WTC11 (cell line): ENCODE measurements around the gene SMOC2. TPM values are rescaled to one million over a fixed set of nuclear protein-coding genes. Genes with fewer than 3 reads are reported as not detected.
A peak's percentile ranks its signal among the peaks of the same experiment; 100 is the strongest.

Experiments used
- ATAC-seq: fragments of 200-7000 bp; cut with Tn5 transposase; 2 replicates; pipeline ENCODE4 v1.10.0; 2021; ENCODE audit warnings: mild to moderate bottlenecking, moderate library complexity
- CTCF ChIA-PET: fragments of 300-600 bp; sonication (Branson Sonifier 250); formaldehyde crosslinking; loops from one replicate; lab custom pipeline; 2021; ENCODE audit warnings: antibody characterized with exemption; lab: Charles Lee
- POLR2A ChIA-PET: fragments of 350-600 bp; sonication (Branson Sonifier 250); formaldehyde crosslinking; loops from one replicate; lab custom pipeline; 2021; ENCODE audit warnings: antibody characterized with exemption; lab: Charles Lee
- DNase-seq: peaks from one replicate; pipeline ENCODE4 v3.0.0; 2021; ENCODE audit warnings: low spot score
- H3K27ac Mint-ChIP-seq: 2 replicates; pipeline ENCODE4 v1.8.0; 2021; ENCODE audit warnings: mixed read lengths
- H3K27me3 Mint-ChIP-seq: 2 replicates; pipeline ENCODE4 v1.8.0; 2021; ENCODE audit warnings: low read depth, mild to moderate bottlenecking, moderate library complexity, mixed read lengths
- H3K36me3 Mint-ChIP-seq: 2 replicates; pipeline ENCODE4 v1.8.0; 2021; ENCODE audit warnings: mixed read lengths
- H3K4me1 Mint-ChIP-seq: 2 replicates; pipeline ENCODE4 v1.8.0; 2022; ENCODE audit warnings: mixed read lengths
- H3K4me3 Mint-ChIP-seq: 2 replicates; pipeline ENCODE4 v1.8.0; 2021; ENCODE audit warnings: mild to moderate bottlenecking, moderate library complexity, mixed read lengths
- H3K9me3 Mint-ChIP-seq: 2 replicates; pipeline ENCODE4 v1.8.0; 2021; ENCODE audit warnings: mixed read lengths
- E2F5 ChIP-seq: sonication (generic); formaldehyde crosslinking; IDR thresholded peaks from 2 replicates; pipeline ENCODE4 v1.8.1; 2022; ENCODE audit warnings: mild to moderate bottlenecking, moderate library complexity, missing genetic modification reagents
- ELF4 ChIP-seq: sonication (generic); formaldehyde crosslinking; IDR thresholded peaks from 2 replicates; pipeline ENCODE4 v1.8.1; 2022; ENCODE audit warnings: low read depth, mild to moderate bottlenecking, moderate library complexity, missing genetic modification reagents
- EMX1 ChIP-seq: fragments of 250-450 bp; sonication (Bioruptor Pico); IDR thresholded peaks from 2 replicates; pipeline ENCODE4 v1.8.0; 2021; ENCODE audit warnings: mild to moderate bottlenecking
- GRHL2 ChIP-seq: fragments of 250-450 bp; sonication (Bioruptor Pico); IDR thresholded peaks from 2 replicates; pipeline ENCODE4 v1.8.0; 2022; ENCODE audit warnings: mild to moderate bottlenecking, moderate library complexity; ENCODE audit not compliant: insufficient replicate concordance, severe bottlenecking
- HMGXB4 ChIP-seq: sonication (generic); formaldehyde crosslinking; IDR thresholded peaks from 2 replicates; pipeline ENCODE4 v1.8.1; 2023; ENCODE audit warnings: mild to moderate bottlenecking, moderate library complexity, missing genetic modification reagents
- IRF2 ChIP-seq: sonication (generic); formaldehyde crosslinking; IDR thresholded peaks from 2 replicates; pipeline ENCODE4 v1.8.0; 2022; ENCODE audit warnings: low read depth, missing genetic modification reagents, borderline replicate concordance
- JAZF1 ChIP-seq: fragments of 250-450 bp; sonication (Bioruptor Pico); IDR thresholded peaks from 2 replicates; pipeline ENCODE4 v1.9.0; 2021; ENCODE audit warnings: moderate library complexity, mild to moderate bottlenecking, inconsistent platforms
- MYBL2 ChIP-seq: sonication (generic); formaldehyde crosslinking; IDR thresholded peaks from 2 replicates; pipeline ENCODE4 v1.8.1; 2023; ENCODE audit warnings: mild to moderate bottlenecking, moderate library complexity, missing genetic modification reagents
- OVOL2 ChIP-seq: fragments of 250-450 bp; sonication (Bioruptor Pico); IDR thresholded peaks from 2 replicates; pipeline ENCODE4 v1.9.0; 2021; ENCODE audit warnings: mild to moderate bottlenecking, borderline replicate concordance
- RELA ChIP-seq: sonication (generic); formaldehyde crosslinking; IDR thresholded peaks from 2 replicates; pipeline ENCODE4 v1.8.1; 2022; ENCODE audit warnings: missing genetic modification reagents, mild to moderate bottlenecking, borderline replicate concordance
- RORB ChIP-seq: fragments of 250-450 bp; sonication (Bioruptor Pico); IDR thresholded peaks from 2 replicates; pipeline ENCODE4 v1.9.0; 2021; ENCODE audit warnings: mild to moderate bottlenecking
- SMAD3 ChIP-seq: sonication (generic); formaldehyde crosslinking; IDR thresholded peaks from 2 replicates; pipeline ENCODE4 v1.8.0; 2022; ENCODE audit warnings: missing genetic modification reagents, mild to moderate bottlenecking, borderline replicate concordance
- TEAD4 ChIP-seq: sonication (generic); formaldehyde crosslinking; IDR thresholded peaks from 2 replicates; pipeline ENCODE4 v1.8.0; 2022; ENCODE audit warnings: mild to moderate bottlenecking, missing genetic modification reagents
- ZNF263 ChIP-seq: sonication (generic); formaldehyde crosslinking; IDR thresholded peaks from 2 replicates; pipeline ENCODE4 v1.8.1; 2022; ENCODE audit warnings: low read depth, mild to moderate bottlenecking, moderate library complexity, missing genetic modification reagents
- ZNF671 ChIP-seq: fragments of 250-450 bp; sonication (Bioruptor Pico); IDR thresholded peaks from 2 replicates; pipeline ENCODE4 v1.8.0; 2021; ENCODE audit warnings: mild to moderate bottlenecking
- total RNA-seq: library from RNA; stranded (reverse); gene quantifications from 3 replicates; pipeline ENCODE4 v1.2.3, GENCODE V29; 2021
- TF ChIP-seq, protein P1 (sequence below): fragments of 250-450 bp; sonication (Bioruptor Pico); IDR thresholded peaks from 2 replicates; pipeline ENCODE4 v1.9.0; 2021; ENCODE audit warnings: mild to moderate bottlenecking
- TF ChIP-seq, protein P2 (sequence below): sonication (generic); formaldehyde crosslinking; conservative IDR thresholded peaks from 2 replicates; pipeline ENCODE4 v1.8.1; 2023; ENCODE audit warnings: mild to moderate bottlenecking, low read depth, missing genetic modification reagents, moderate library complexity
- TF ChIP-seq, protein P3 (sequence below): fragments of 250-450 bp; sonication (Bioruptor Pico); IDR thresholded peaks from 2 replicates; pipeline ENCODE4 v2.1.2; 2022; ENCODE audit warnings: mild to moderate bottlenecking, moderate library complexity
- TF ChIP-seq, protein P4 (sequence below): fragments of 200-600 bp; IDR thresholded peaks from 2 replicates; pipeline ENCODE4 v1.8.0; 2022; ENCODE audit warnings: antibody characterized with exemption

SMOC2 gene
- total RNA-seq, 1 experiment from 2014 or later, result 3.9 TPM

- TF ChIP-seq, protein P1, sequence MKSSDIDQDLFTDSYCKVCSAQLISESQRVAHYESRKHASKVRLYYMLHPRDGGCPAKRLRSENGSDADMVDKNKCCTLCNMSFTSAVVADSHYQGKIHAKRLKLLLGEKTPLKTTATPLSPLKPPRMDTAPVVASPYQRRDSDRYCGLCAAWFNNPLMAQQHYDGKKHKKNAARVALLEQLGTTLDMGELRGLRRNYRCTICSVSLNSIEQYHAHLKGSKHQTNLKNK (CRISPR knock-in tag), result no peak
- no peak for TF ChIP-seq ELF4 (CRISPR knock-in tag)
These were observed 190.6 kb downstream of the SMOC2 start (continued) for GRCh38 chr6:168631564-168631963.

- ATAC-seq, result no peak
- Mint-ChIP-seq H3K4me1 (peaks cover 28% of the 10 kb centered on the region), H3K27me3 (peaks cover 6% of the 10 kb centered on the region; the same call in 1 of the 2 replicates), H3K9me3 (peaks cover 40% of the 10 kb centered on the region), H3K27ac (no peak overlapping the region), H3K36me3 (peaks cover 38% of the 10 kb centered on the region), H3K4me3 (no peak overlapping the region)
- POLR2A ChIA-PET, result no interaction called here
- CTCF ChIA-PET, result interaction anchor here (0.6 to 1.2 kb wide), 2 partner anchors 102 to 263 kb away, joined by 3 to 4 read pairs; no protein-coding TSS in a partner anchor
- TF ChIP-seq RELA (no peak), E2F5 (CRISPR knock-in tag) (no peak), JAZF1 (CRISPR knock-in tag) (no peak)
- no peak for DNase-seq
These were observed 191.7 kb downstream of the SMOC2 start for GRCh38 chr6:168632694-168633093.

GRCh38 chr6:168634541-168635328 is 193.8 kb downstream of the SMOC2 start:
- H3K27ac Mint-ChIP-seq, result no peak overlapping the region
- H3K27me3 Mint-ChIP-seq, result peaks cover 6% of the 10 kb centered on the region; the same call in 1 of the 2 replicates
- peaks cover 40% of the 10 kb centered on the region for H3K9me3 Mint-ChIP-seq
- no peak for ATAC-seq
- ChIA-PET CTCF (no interaction called here), POLR2A (no interaction called here)
- no peak for TF ChIP-seq HMGXB4 (CRISPR knock-in tag)
- no peak for TF ChIP-seq EMX1 (CRISPR knock-in tag)
- no peak for TF ChIP-seq TEAD4 (CRISPR knock-in tag)
- TF ChIP-seq ZNF263, result no peak
- peaks cover 38% of the 10 kb centered on the region for H3K36me3 Mint-ChIP-seq
- peaks cover 37% of the 10 kb centered on the region for H3K4me1 Mint-ChIP-seq
- DNase-seq, result no peak
- H3K4me3 Mint-ChIP-seq, result no peak overlapping the region

DNA sequence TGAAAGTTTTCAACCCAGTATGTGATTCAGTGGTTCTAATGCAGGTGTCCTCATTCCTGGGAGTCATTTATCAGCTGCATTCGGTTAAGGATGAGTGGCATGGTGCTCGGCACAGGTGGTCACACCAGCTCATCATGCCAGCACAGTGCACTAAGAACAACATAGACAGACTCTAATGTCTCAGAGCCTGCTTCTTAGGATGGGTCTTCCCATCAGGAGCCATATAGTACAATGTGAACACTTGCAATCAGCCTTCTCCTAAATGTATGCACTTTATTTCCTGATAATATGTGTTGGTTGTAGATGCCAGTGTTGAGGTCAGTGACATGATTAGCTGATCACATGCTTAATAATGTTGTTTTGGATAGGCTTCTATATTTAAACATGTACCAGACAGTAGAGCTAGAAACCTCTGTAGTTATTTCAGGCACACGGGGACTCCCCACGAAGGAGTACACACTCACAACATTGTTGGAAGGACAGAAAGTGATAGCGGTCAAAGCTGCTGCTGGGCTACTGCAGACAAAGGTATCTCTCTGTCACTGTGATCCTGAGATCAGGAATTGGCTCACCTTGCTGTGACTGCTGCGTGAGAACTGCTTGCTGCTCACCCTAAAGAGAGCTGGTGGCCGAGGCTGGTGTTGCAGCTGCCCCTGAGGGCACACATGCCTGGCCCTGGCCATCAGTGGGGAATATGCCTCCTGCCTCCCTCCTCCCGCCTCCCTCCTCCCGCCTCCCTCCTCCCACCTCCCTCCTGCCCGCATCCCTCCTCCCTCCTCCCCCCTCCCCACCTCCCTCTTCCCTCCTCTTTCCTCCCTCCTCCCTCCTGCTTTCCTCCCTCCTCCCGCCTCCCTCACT is 195.4 kb downstream of the SMOC2 start:
- ATAC-seq (peak; percentile 76), DNase-seq (peak; percentile 40)
- ChIA-PET CTCF (interaction anchor here (0.6 to 1.5 kb wide), 5 partner anchors 11 to 503 kb away, joined by 3 to 5 read pairs (median 4); no protein-coding TSS in a partner anchor), POLR2A (no interaction called here)
- Mint-ChIP-seq H3K4me3 (no peak overlapping the region), H3K4me1 (peaks cover 40% of the 10 kb centered on the region), H3K27ac (no peak overlapping the region), H3K36me3 (peaks cover 22% of the 10 kb centered on the region), H3K9me3 (peaks cover 25% of the 10 kb centered on the region), H3K27me3 (peaks cover 2% of the 10 kb centered on the region; the same call in 1 of the 2 replicates)
- TF ChIP-seq MYBL2 (CRISPR knock-in tag) (no peak), OVOL2 (CRISPR knock-in tag) (no peak), SMAD3 (no peak), RORB (CRISPR knock-in tag) (no peak), GRHL2 (CRISPR knock-in tag) (no peak), IRF2 (no peak), ZNF671 (CRISPR knock-in tag) (no peak)
- TF ChIP-seq, protein P2, sequence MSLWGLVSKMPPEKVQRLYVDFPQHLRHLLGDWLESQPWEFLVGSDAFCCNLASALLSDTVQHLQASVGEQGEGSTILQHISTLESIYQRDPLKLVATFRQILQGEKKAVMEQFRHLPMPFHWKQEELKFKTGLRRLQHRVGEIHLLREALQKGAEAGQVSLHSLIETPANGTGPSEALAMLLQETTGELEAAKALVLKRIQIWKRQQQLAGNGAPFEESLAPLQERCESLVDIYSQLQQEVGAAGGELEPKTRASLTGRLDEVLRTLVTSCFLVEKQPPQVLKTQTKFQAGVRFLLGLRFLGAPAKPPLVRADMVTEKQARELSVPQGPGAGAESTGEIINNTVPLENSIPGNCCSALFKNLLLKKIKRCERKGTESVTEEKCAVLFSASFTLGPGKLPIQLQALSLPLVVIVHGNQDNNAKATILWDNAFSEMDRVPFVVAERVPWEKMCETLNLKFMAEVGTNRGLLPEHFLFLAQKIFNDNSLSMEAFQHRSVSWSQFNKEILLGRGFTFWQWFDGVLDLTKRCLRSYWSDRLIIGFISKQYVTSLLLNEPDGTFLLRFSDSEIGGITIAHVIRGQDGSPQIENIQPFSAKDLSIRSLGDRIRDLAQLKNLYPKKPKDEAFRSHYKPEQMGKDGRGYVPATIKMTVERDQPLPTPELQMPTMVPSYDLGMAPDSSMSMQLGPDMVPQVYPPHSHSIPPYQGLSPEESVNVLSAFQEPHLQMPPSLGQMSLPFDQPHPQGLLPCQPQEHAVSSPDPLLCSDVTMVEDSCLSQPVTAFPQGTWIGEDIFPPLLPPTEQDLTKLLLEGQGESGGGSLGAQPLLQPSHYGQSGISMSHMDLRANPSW (CRISPR knock-in tag), result no peak
- TF ChIP-seq, protein P3, sequence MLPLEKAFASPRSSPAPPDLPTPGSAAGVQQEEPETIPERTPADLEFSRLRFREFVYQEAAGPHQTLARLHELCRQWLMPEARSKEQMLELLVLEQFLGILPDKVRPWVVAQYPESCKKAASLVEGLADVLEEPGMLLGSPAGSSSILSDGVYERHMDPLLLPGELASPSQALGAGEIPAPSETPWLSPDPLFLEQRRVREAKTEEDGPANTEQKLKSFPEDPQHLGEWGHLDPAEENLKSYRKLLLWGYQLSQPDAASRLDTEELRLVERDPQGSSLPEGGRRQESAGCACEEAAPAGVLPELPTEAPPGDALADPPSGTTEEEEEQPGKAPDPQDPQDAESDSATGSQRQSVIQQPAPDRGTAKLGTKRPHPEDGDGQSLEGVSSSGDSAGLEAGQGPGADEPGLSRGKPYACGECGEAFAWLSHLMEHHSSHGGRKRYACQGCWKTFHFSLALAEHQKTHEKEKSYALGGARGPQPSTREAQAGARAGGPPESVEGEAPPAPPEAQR, result no peak
- TF ChIP-seq, protein P4, sequence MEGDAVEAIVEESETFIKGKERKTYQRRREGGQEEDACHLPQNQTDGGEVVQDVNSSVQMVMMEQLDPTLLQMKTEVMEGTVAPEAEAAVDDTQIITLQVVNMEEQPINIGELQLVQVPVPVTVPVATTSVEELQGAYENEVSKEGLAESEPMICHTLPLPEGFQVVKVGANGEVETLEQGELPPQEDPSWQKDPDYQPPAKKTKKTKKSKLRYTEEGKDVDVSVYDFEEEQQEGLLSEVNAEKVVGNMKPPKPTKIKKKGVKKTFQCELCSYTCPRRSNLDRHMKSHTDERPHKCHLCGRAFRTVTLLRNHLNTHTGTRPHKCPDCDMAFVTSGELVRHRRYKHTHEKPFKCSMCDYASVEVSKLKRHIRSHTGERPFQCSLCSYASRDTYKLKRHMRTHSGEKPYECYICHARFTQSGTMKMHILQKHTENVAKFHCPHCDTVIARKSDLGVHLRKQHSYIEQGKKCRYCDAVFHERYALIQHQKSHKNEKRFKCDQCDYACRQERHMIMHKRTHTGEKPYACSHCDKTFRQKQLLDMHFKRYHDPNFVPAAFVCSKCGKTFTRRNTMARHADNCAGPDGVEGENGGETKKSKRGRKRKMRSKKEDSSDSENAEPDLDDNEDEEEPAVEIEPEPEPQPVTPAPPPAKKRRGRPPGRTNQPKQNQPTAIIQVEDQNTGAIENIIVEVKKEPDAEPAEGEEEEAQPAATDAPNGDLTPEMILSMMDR, result no peak
